T-helper 22 cell (primary cell): ENCODE results near the gene PAXX.

Experiments
- DNase-seq: peaks from one replicate; pipeline ENCODE4 v3.0.0-alpha.2; 2020; ENCODE audit warnings: low read depth

PAXX gene

GRCh38 chr9:136965771-136966484 lies 26.3 kb upstream of the PAXX start:
- no peak for DNase-seq

- DNase-seq: no peak
These were observed 23.7 kb upstream of the PAXX start for GRCh38 chr9:136968333-136969127.

- no peak for DNase-seq
These were observed 23.1 kb upstream of the PAXX start for GRCh38 chr9:136969150-136969549.

- no peak for DNase-seq
These were observed 22.4 kb upstream of the PAXX start for GRCh38 chr9:136969774-136970173.

GRCh38 chr9:136970361-136970760 lies 21.9 kb upstream of the PAXX start:
- DNase-seq: no peak

GRCh38 chr9:136971746-136972145 lies 20.5 kb upstream of the PAXX start:
- DNase-seq: no peak

- DNase-seq: no peak
These were observed 19.9 kb upstream of the PAXX start for GRCh38 chr9:136972335-136972734.

- DNase-seq: no peak
These were observed 19.5 kb upstream of the PAXX start for GRCh38 chr9:136972743-136973142.

GRCh38 chr9:136973618-136974617 lies 18.3 kb upstream of the PAXX start:
- no peak for DNase-seq

- DNase-seq: no peak
These were observed 17.2 kb upstream of the PAXX start for GRCh38 chr9:136974817-136975535.

- no peak for DNase-seq
These were observed 16.6 kb upstream of the PAXX start for GRCh38 chr9:136975644-136976043.

- DNase-seq: no peak
These were observed 15.0 kb upstream of the PAXX start, which contains the start of gene PTGDS for GRCh38 chr9:136977223-136977622. TSS of gene PTGDS (plus strand) at chr9:136977504. CDS start at chr9:136977579, 75 bp downstream.

GRCh38 chr9:136977649-136978072 lies 14.6 kb upstream of the PAXX start:
- no peak for DNase-seq

GRCh38 chr9:136978073-136978864 lies 14.0 kb upstream of the PAXX start:
- DNase-seq: peak; percentile 68

- DNase-seq: no peak
These were observed 13.2 kb upstream of the PAXX start for GRCh38 chr9:136978865-136979544.

- no peak for DNase-seq
These were observed 12.2 kb upstream of the PAXX start for GRCh38 chr9:136979769-136980587.

- no peak for DNase-seq
These were observed 11.3 kb upstream of the PAXX start for GRCh38 chr9:136980669-136981478.

GRCh38 chr9:136981588-136982231 lies 10.5 kb upstream of the PAXX start:
- no peak for DNase-seq
